H1 (cell line): ENCODE results near the gene H1-8. TPM values are rescaled to one million over a fixed set of nuclear protein-coding genes. Genes with fewer than 3 reads are reported as not detected.

Experiments
- CTCF ChIA-PET: fragments of 300-600 bp; sonication (Branson Sonifier 250); formaldehyde crosslinking; loops from one replicate; lab custom pipeline; 2021; ENCODE audit not compliant: partially characterized antibody; lab: Charles Lee
- POLR2A ChIA-PET: fragments of 300-600 bp; sonication (Branson Sonifier 250); formaldehyde crosslinking; loops from one replicate; lab custom pipeline; 2021; ENCODE audit warnings: inconsistent platforms; ENCODE audit not compliant: partially characterized antibody; lab: Charles Lee
- DNase-seq, 2 experiments: peaks; one replicate each; pipeline versions ENCODE4 v3.0.0 to v3.0.0-alpha.2; 2010 to 2022; ENCODE audit warnings: low spot score in 2 of 2, low read depth in 1 of 2, mixed read lengths in 1 of 2
- FAIRE-seq: peaks from 2 replicates; lab custom pipeline; 2011; peaks lifted over from hg19 to GRCh38; lab: Jason Lieb, UNC
- H2AFZ ChIP-seq: 2 replicates; pipeline ENCODE4 v1.8.1; 2012; ENCODE audit warnings: low read length, inconsistent platforms
- H2AK5ac ChIP-seq: 2 replicates; pipeline ENCODE4 v1.6.1; 2013; ENCODE audit warnings: low read depth, low read length
- H2BK120ac ChIP-seq: replicated peaks from 2 replicates; pipeline ENCODE3; 2013; ENCODE audit warnings: low read depth, low read length, inconsistent platforms
- H2BK12ac ChIP-seq: 2 replicates; pipeline ENCODE4 v1.6.1; 2013; ENCODE audit warnings: low read depth, low read length
- H2BK15ac ChIP-seq: 2 replicates; pipeline ENCODE4 v1.6.1; 2013; ENCODE audit warnings: low read length
- H2BK20ac ChIP-seq: 2 replicates; pipeline ENCODE4 v1.6.1; 2013; ENCODE audit warnings: low read length
- H2BK5ac ChIP-seq: 2 replicates; pipeline ENCODE4 v1.6.1; 2013; ENCODE audit warnings: low read depth, low read length
- H3K14ac ChIP-seq: 2 replicates; pipeline ENCODE4 v1.6.1; 2013; ENCODE audit warnings: inconsistent platforms; ENCODE audit not compliant: insufficient read length
- H3K18ac ChIP-seq: 2 replicates; pipeline ENCODE4 v1.6.1; 2013; ENCODE audit warnings: low read length; ENCODE audit errors: extremely low read depth
- H3K23ac ChIP-seq: 2 replicates; pipeline ENCODE4 v1.6.1; 2013; ENCODE audit warnings: inconsistent platforms; ENCODE audit not compliant: insufficient read length
- H3K23me2 ChIP-seq: 2 replicates; pipeline ENCODE4 v1.6.1; 2013; ENCODE audit warnings: low read depth, low read length
- H3K27ac ChIP-seq: 2 replicates; pipeline ENCODE4 v1.6.1; 2011; ENCODE audit warnings: low read depth, low read length, inconsistent platforms
- H3K27me3 ChIP-seq, 4 experiments: replicated peaks in 1 of 4; 1 replicate in 1 of 4; 2 replicates in 3 of 4; pipeline versions ENCODE4 v1.6.1 to v1.8.1; 2011 to 2013; ENCODE audit warnings: low read length in 3 of 4, mild to moderate bottlenecking in 3 of 4, inconsistent platforms in 2 of 4, mixed read lengths in 2 of 4, moderate library complexity in 1 of 4; ENCODE audit not compliant: control insufficient read depth in 3 of 4, insufficient read depth in 3 of 4; ENCODE audit errors: extremely low read depth in 1 of 4
- H3K36me3 ChIP-seq, 4 experiments: 2 replicates each; pipeline versions ENCODE4 v1.6.1 to v1.8.1; 2011 to 2013; ENCODE audit warnings: mild to moderate bottlenecking in 4 of 4, low read length in 3 of 4, moderate library complexity in 2 of 4, control low read depth in 1 of 4, inconsistent platforms in 1 of 4; ENCODE audit not compliant: insufficient read depth in 4 of 4, control insufficient read depth in 2 of 4
- H3K4ac ChIP-seq: replicated peaks from 2 replicates; pipeline ENCODE3; 2013; ENCODE audit warnings: low read length, low read depth, mixed read lengths, inconsistent platforms; ENCODE audit not compliant: insufficient read length
- H3K4me1 ChIP-seq, 4 experiments: replicated peaks in 1 of 4; 1 replicate in 1 of 4; 2 replicates in 3 of 4; pipeline versions ENCODE4 v1.6.1 to v1.8.1; 2011 to 2013; ENCODE audit warnings: low read length in 3 of 4, inconsistent platforms in 2 of 4, mixed read lengths in 1 of 4; ENCODE audit not compliant: insufficient read depth in 4 of 4, control insufficient read depth in 3 of 4
- H3K4me2 ChIP-seq, 2 experiments: 2 replicates each; pipeline versions ENCODE4 v1.6.1 to v1.8.1; 2011 to 2013; ENCODE audit warnings: low read depth in 2 of 2, low read length in 2 of 2, control low read depth in 1 of 2, inconsistent platforms in 1 of 2, mild to moderate bottlenecking in 1 of 2; ENCODE audit not compliant: insufficient read depth in 1 of 2
- H3K4me3 ChIP-seq, 4 experiments: fragments of 200-600, 300-600 bp in 1 of 4; sonication (generic), shearing (Covaris generic), sonication (Bioruptor Twin) in 1 of 4; 2 replicates each; pipeline versions ENCODE4 v1.5.1 to v1.8.1; 2011 to 2016; ENCODE audit warnings: low read length in 4 of 4, low read depth in 3 of 4, control low read depth in 2 of 4, inconsistent platforms in 2 of 4, mild to moderate bottlenecking in 2 of 4, mixed read lengths in 1 of 4, moderate library complexity in 1 of 4; ENCODE audit not compliant: insufficient read depth in 2 of 4; ENCODE audit errors: extremely low read depth in 1 of 4
- H3K56ac ChIP-seq: replicated peaks from 2 replicates; pipeline ENCODE3; 2013; ENCODE audit warnings: low read depth, mild to moderate bottlenecking, mixed read lengths, low read length, inconsistent platforms; ENCODE audit not compliant: insufficient read length
- H3K79me1 ChIP-seq: 2 replicates; pipeline ENCODE4 v1.6.1; 2013; ENCODE audit warnings: low read depth, low read length, control low read depth
- H3K79me2 ChIP-seq, 2 experiments: 2 replicates each; pipeline versions ENCODE4 v1.6.1 to v1.8.1; 2012 to 2013; ENCODE audit warnings: low read length in 2 of 2, mild to moderate bottlenecking in 2 of 2, inconsistent platforms in 1 of 2; ENCODE audit not compliant: insufficient read depth in 2 of 2, control insufficient read depth in 1 of 2
- H3K9ac ChIP-seq, 4 experiments: replicated peaks in 1 of 4; 1 replicate in 1 of 4; 2 replicates in 3 of 4; pipeline versions ENCODE4 v1.6.1 to v1.8.1; 2011 to 2013; ENCODE audit warnings: low read depth in 3 of 4, low read length in 3 of 4, control low read depth in 2 of 4, mild to moderate bottlenecking in 2 of 4, moderate library complexity in 2 of 4, inconsistent platforms in 1 of 4; ENCODE audit errors: extremely low read depth in 1 of 4
- H3K9me3 ChIP-seq, 2 experiments: 2 replicates each; pipeline versions ENCODE4 v1.6.1 to v1.8.1; 2012 to 2013; ENCODE audit warnings: mild to moderate bottlenecking in 2 of 2, moderate library complexity in 2 of 2, control low read depth in 1 of 2, inconsistent platforms in 1 of 2, low read depth in 1 of 2, low read length in 1 of 2, mixed read lengths in 1 of 2; ENCODE audit not compliant: insufficient read depth in 2 of 2
- H4K20me1 ChIP-seq, 2 experiments: replicated peaks in 1 of 2; 2 replicates each; pipeline versions ENCODE3 to v1.8.1; 2011 to 2013; ENCODE audit warnings: inconsistent platforms in 2 of 2, low read length in 2 of 2, mild to moderate bottlenecking in 1 of 2; ENCODE audit not compliant: insufficient read depth in 2 of 2, control insufficient read depth in 1 of 2
- H4K5ac ChIP-seq: 2 replicates; pipeline ENCODE4 v1.6.1; 2013; ENCODE audit warnings: low read length, low read depth, mixed read lengths, inconsistent platforms; ENCODE audit not compliant: insufficient read length
- H4K8ac ChIP-seq: 2 replicates; pipeline ENCODE4 v1.8.0; 2013; ENCODE audit warnings: mild to moderate bottlenecking, moderate library complexity, low read length, inconsistent platforms; ENCODE audit not compliant: insufficient read depth; ENCODE audit errors: extremely low read depth
- H4K91ac ChIP-seq: replicated peaks from 2 replicates; pipeline ENCODE3; 2013; ENCODE audit warnings: low read length, mixed read lengths, inconsistent platforms; ENCODE audit not compliant: insufficient read length
- JUND ChIP-seq: IDR thresholded peaks from 2 replicates; pipeline ENCODE4 v1.6.1; 2011; ENCODE audit warnings: mild to moderate bottlenecking, improper control_type of control experiment, low read length
- WGBS, 2 experiments: shearing (Covaris generic) in 1 of 2; methylation state at CpG; one replicate each; pipeline versions ENCODE4 v1.1.6 to v1.1.7; 2013 to 2015; ENCODE audit warnings: low lambda C conversion rate in 2 of 2, mixed read lengths in 2 of 2, inconsistent platforms in 1 of 2, low coverage in 1 of 2, missing lambda C conversion rate in 1 of 2; ENCODE audit not compliant: insufficient replicate concordance in 2 of 2, insufficient coverage in 1 of 2, insufficient read length in 1 of 2; ENCODE audit errors: extremely low coverage in 1 of 2, missing lambda C conversion rate in 1 of 2; 5-methylcytosine and 5-hydroxymethylcytosine counted together
- polyA plus RNA-seq, 7 experiments: library from polyadenylated mRNA; depleted of rRNA in 3 of 7; stranded (reverse) in 5 of 7; unstranded in 2 of 7; fragments of >200 nt in 5 of 7; fragments of 200-250 nt in 2 of 7; gene quantifications; 1 replicate in 5 of 7; 2 replicates in 1 of 7; 4 replicates in 1 of 7; pipeline versions ENCODE4 v1.2.1 to v1.2.3, GENCODE V29; 2011 to 2013; ENCODE audit warnings: missing spikeins in 2 of 7, mixed read lengths in 2 of 7
- total RNA-seq: library from RNA; stranded (reverse); fragmentation: NEBNext Ultra II Directional; extraction: Animal tissue kit (Norgen Biotek cat#: 25700); gene quantifications from 2 replicates; pipeline ENCODE4 v1.2.1, GENCODE V29; 2021

The H1-8 gene
- total and polyA plus RNA-seq, 2 of the 8 experiments (the other 6 are each of a cell fraction or from before 2014, with no cell fraction given) = not detected

DNA sequence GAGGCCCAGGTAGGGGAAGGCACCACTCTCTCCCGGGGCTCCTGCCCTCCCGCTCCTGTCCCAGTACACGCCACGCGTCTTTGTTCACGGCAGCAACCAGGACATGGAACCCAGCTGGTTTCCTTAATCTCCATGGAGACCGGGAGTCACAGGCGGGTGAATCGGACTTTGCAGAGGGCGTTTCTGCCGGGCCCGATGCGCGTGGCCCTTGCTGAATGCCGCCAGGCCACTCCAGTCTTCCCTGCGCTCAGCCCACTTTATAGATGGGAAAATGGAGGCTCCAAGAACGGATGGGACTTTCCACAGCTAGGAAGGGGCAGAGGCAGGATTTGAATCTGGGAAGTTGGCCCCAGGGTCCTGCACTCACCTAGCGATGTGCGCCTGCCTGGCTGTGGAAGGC is 56.1 kb downstream of the H1-8 start:
- 0 out of 4 replicates have a peak overlapping the region, but pooled peaks of 1 of the 2 experiments have one; percentile 35 for H3K4me2 ChIP-seq
- POLR2A ChIA-PET = interaction anchor here (1.1 to 1.2 kb wide), 2 partner anchors 33 to 113 kb away, joined by 3 read pairs; no protein-coding TSS in a partner anchor

More for the DNA sequence above, 56.1 kb downstream of the H1-8 start:
- TF ChIP-seq JUND = no peak
- H3K36me3 ChIP-seq = no peaks in the 10 kb centered on the region
- H3K79me1 ChIP-seq = peaks cover 6% of the 10 kb centered on the region
- peaks cover 0 to 2% (median 0%) of the 10 kb centered on the region in 4 experiments; a peak in 3 of 7 replicates for H3K27me3 ChIP-seq
- H2BK120ac ChIP-seq = no peak overlapping the region
- peak overlapping the region; percentile 54; the same call in 1 of the 2 replicates for H2BK15ac ChIP-seq
- DNase-seq = no peak
- no peak overlapping the region for H2AFZ ChIP-seq
- H3K23me2 ChIP-seq = no peaks in the 10 kb centered on the region; the same call in 1 of the 2 replicates
- no peak overlapping the region for H3K4me3 ChIP-seq
- peaks cover 7 to 68% (median 56%) of the 10 kb centered on the region in 4 experiments for H3K4me1 ChIP-seq
- H2AK5ac ChIP-seq = 0 out of 2 replicates have a peak overlapping the region, but pooled peaks have one; percentile 77
- H4K5ac ChIP-seq = no peak overlapping the region
- peak overlapping the region; percentile 60; the same call in 1 of the 2 replicates for H3K18ac ChIP-seq
- WGBS, 2 experiments = 85% methylated on average over 19 of the region's 19 CpGs; no CpG with 5 or more reads in 1 of the 2 experiments
- FAIRE-seq = no peak
- peaks cover 0 to 24% of the 10 kb centered on the region in 2 experiments; a peak in 2 of 4 replicates for H3K79me2 ChIP-seq
- H2BK12ac ChIP-seq = peak overlapping the region; percentile 85; the same call in 1 of the 2 replicates
- no peak overlapping the region for H3K9ac ChIP-seq
- H3K9me3 ChIP-seq = no peaks in the 10 kb centered on the region
- no peak overlapping the region for H3K14ac ChIP-seq
- CTCF ChIA-PET = interaction anchor here (0.7 to 1.5 kb wide), 3 partner anchors 10 to 88 kb away, joined by 3 to 4 read pairs (median 4); no protein-coding TSS in a partner anchor
- H2BK5ac ChIP-seq = peak overlapping the region; percentile 97; the same call in 1 of the 2 replicates
- H2BK20ac ChIP-seq = peak overlapping the region; percentile 87; the same call in 1 of the 2 replicates
- no peak overlapping the region for H3K23ac ChIP-seq
- H4K8ac ChIP-seq = no peak overlapping the region; the same call in 1 of the 2 replicates
- no peak overlapping the region for H3K4ac ChIP-seq
- H4K20me1 ChIP-seq = peaks cover 0 to 9% of the 10 kb centered on the region in 2 experiments
- no peak overlapping the region for H3K27ac ChIP-seq
- H3K56ac ChIP-seq = no peak overlapping the region
- peak overlapping the region; percentile 81 for H4K91ac ChIP-seq
